ENCODE measurements around the gene NEU3. TPM values are rescaled to one million over a fixed set of nuclear protein-coding genes. Genes with fewer than 3 reads are reported as not detected.
"Not testable (repeated sequence)": the region's sequence is repeated elsewhere in the genome, so short reads cannot be mapped to it uniquely, and the experiment has no call there.

The NEU3 gene
- total RNA-seq, 2 donors from 2014 or later = 17.8 to 35.0 TPM

DNA sequence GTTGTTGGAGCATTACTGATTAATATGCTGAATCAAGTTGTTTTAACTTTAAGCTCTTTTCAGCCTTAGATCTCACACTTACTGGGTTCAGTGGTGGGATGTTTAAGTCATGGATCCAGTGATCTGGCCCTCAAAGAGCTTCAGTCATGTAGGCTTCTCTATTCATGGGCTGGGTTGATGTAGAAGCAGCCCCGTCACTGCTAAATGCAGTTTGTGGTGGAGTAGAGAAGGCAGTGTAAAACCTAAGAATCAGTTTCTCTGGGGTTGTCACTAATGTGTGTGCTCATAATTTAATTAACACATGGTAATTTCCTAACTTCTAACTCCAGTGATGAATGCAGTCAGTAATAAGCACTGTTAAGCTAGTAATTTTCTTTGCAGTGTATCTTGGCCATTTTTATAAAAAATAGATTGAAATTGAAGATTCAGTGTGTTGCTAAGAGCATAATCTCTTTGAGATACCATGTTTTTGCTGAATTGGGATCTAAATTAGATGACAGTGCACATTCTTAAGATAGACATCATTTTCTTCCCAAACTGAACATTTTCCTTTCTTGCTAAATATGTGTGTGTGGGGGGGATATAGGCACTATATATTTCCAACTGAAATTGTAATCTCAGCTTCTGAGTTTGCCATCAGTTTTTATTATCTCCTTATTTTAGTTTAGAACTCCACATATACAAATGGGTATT, 30.6 kb upstream of the NEU3 start:
- Mint-ChIP-seq H3K27me3 (no peaks in the 10 kb centered on the region), H3K36me3 (peaks cover 11% of the 10 kb centered on the region), H3K4me3 (no peak overlapping the region), H3K9me3 (no peaks in the 10 kb centered on the region), H3K4me1 (ENCODE audit: low read depth in 2 of 2) (peaks cover 62 to 86% of the 10 kb centered on the region in 2 donors), H3K27ac (no peak overlapping the region)
- ATAC-seq (no peak), DNase-seq (ENCODE audit: low spot score) (no peak)

DNA sequence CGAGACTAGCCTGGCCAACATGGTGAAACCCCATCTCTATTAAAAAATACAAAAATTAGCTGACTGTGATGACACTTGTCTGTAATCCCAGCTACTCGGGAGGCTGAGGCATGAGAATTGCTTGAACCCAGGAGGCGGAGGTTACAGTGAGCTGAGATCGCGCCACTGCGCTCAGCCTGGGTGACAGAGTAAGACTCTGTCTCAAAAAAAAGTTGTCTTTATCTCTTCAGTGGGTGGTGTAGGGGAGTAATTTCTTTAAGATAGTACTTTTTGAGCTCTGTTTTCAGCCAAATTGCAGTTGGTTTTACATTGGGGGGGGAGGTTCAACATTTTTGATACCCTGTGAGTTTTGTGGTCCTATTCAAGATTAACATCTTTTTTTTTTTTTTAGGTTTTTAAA, 28.6 kb upstream of the NEU3 start:
- H3K27me3 Mint-ChIP-seq; DNase-seq (ENCODE audit: low spot score); ATAC-seq; H3K4me3 Mint-ChIP-seq; H3K9me3 Mint-ChIP-seq: not testable (repeated sequence)
- H3K27ac Mint-ChIP-seq = peak overlapping the region in 1 of 2 donors; percentile 24
- peaks cover 15% of the 10 kb centered on the region for H3K36me3 Mint-ChIP-seq
- peaks cover 58 to 68% of the 10 kb centered on the region in 2 donors for H3K4me1 Mint-ChIP-seq (ENCODE audit: low read depth in 2 of 2)

DNA sequence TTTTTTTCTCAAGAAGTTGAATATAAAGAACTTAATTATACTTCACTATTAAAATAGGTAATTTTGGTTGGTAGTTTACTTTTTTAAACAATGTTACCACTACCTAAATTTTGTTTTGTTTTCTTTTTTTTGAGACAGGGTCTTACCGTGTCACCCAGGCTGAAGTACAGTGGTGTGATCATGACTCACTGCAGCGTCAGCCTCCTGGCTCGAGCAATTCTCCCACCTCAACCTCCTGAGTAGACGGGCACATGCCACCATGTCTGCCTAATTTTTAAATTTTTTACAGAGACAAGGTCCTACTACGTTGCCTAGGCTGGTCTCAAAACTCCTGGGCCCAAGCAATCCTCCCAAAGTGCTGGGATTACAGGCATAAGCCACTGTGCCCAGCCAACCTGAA, 22.1 kb upstream of the NEU3 start:
- no peaks in the 10 kb centered on the region for H3K27me3 Mint-ChIP-seq
- H3K36me3 Mint-ChIP-seq = peaks cover 14% of the 10 kb centered on the region
- no peaks in the 10 kb centered on the region for H3K9me3 Mint-ChIP-seq
- ATAC-seq (no peak), DNase-seq (ENCODE audit: low spot score) (no peak)
- no peak overlapping the region for H3K27ac Mint-ChIP-seq
- peaks cover 19 to 25% of the 10 kb centered on the region in 2 donors for H3K4me1 Mint-ChIP-seq (ENCODE audit: low read depth in 2 of 2)
- no peak overlapping the region for H3K4me3 Mint-ChIP-seq

DNA sequence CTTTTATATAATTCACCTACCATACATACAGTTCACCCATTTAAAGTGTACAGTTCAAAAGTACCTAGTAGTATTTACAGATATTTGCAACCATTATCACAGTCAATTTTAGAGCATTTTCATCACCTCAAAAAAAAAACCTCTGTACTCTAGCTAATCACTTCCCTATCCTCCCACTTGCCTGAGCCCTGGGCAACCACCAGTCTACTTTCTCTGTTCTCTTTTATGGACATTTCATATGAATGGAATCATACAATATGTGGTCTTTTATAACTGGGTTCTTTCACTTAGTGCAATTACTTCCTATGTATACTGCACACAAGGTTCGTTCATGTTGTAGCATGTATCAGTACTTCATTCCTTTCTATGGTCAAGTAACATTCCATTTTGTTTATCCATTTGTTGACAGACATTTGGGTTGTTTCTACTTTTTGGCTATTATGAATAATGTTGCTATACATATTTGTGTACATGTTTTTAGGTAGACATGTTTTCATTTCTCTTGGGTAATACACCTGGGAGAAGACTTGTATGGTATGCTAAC, 17.8 kb upstream of the NEU3 start:
- DNase-seq (ENCODE audit: low spot score) = no peak
- Mint-ChIP-seq H3K4me3 (no peak overlapping the region), H3K27me3 (no peaks in the 10 kb centered on the region), H3K9me3 (no peaks in the 10 kb centered on the region), H3K27ac (no peak overlapping the region), H3K4me1 (ENCODE audit: low read depth in 2 of 2) (peaks cover 30 to 33% of the 10 kb centered on the region in 2 donors), H3K36me3 (peaks cover 39% of the 10 kb centered on the region)
- no peak for ATAC-seq

DNA sequence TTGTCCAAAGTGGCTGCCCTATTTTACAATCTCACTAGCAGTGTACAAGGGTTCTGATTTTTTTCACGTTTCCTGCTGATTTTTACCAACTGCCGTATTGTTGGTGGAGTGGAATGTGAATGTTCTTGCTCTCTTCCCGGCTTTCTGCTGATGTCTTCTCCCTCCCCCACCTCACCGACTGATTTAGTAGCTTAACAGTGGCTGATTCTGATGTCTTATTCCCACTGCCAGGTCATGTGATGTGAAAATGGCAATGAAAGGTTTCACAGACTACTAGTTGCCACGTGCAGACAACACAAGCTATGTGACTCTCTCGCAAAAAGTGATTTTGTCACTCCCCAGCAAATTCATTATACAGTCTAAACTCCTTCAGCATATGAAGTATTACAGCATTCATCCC, 17.3 kb upstream of the NEU3 start:
- Mint-ChIP-seq H3K27me3 (no peaks in the 10 kb centered on the region), H3K9me3 (no peaks in the 10 kb centered on the region), H3K4me3 (no peak overlapping the region), H3K4me1 (ENCODE audit: low read depth in 2 of 2) (peaks cover 30 to 33% of the 10 kb centered on the region in 2 donors), H3K27ac (no peak overlapping the region), H3K36me3 (peaks cover 44% of the 10 kb centered on the region)
- DNase-seq (ENCODE audit: low spot score) (no peak), ATAC-seq (no peak)

DNA sequence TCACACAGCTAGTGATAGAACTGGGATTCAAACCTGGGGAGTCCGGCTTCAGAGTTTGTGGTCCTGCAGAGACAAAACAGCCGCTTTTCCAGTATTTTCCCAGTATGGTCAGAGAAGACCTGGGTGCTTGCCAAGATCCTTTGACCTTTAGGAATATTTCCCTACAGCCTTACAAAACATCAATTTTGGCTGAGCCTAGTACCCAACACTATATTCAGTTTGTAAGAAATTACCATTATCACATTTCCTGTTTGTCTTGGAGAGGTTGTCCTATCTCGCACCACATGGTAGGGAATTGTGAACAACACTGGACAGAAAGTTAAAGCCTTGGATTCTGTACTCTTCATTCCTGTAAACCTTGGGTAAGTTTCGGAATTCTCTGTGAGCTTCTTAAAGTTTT, 10.7 kb upstream of the NEU3 start:
- Mint-ChIP-seq H3K36me3 (peaks cover 30% of the 10 kb centered on the region), H3K9me3 (no peaks in the 10 kb centered on the region), H3K27me3 (no peaks in the 10 kb centered on the region), H3K27ac (no peak overlapping the region), H3K4me1 (ENCODE audit: low read depth in 2 of 2) (peaks cover 17 to 24% of the 10 kb centered on the region in 2 donors), H3K4me3 (no peak overlapping the region)
- DNase-seq (ENCODE audit: low spot score) = no peak
- ATAC-seq = no peak

DNA sequence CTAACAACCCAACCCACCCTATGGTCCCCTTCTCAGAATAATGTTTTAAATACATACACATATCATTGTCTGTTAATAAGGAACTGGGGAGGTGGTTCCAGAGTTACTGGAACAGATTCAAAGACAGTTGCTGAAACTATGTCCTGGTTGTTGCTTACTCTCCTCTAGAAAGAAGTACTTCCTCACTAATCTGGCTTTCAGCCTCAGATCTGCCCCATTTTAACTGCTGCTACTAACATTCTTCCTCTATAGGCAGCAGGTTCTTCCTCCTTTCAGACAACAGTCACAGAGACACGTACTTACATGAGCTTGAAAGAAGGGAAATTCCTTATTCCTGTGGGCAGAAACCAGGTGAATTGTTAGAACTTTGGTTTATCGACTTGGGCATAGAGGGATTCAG, 8.1 kb upstream of the NEU3 start:
- H3K4me1 Mint-ChIP-seq (ENCODE audit: low read depth in 2 of 2) = no peaks in the 10 kb centered on the region
- H3K27ac Mint-ChIP-seq = no peak overlapping the region
- no peaks in the 10 kb centered on the region for H3K27me3 Mint-ChIP-seq
- H3K9me3 Mint-ChIP-seq = no peaks in the 10 kb centered on the region
- H3K4me3 Mint-ChIP-seq = no peak overlapping the region
- DNase-seq (ENCODE audit: low spot score) (no peak), ATAC-seq (no peak)
- peaks cover 6% of the 10 kb centered on the region for H3K36me3 Mint-ChIP-seq

DNA sequence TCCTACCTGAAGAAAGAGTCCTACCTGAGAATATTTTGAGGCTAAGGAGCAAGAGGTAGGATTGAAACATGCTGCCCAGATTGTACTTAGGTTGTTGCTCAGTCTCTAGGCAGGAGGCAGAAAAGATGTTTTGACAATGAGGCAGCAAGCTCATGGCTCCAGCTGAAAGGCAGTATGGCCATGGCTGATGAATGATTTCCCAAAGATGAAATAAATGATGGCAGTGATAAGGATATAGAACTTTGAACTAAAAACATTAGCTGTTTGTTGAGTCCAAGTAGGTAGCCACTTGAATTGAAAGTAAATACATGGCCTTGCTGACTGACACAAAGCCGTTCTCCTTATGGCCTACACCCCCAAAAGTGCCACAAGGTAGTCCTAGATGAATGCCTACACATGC, 6.8 kb upstream of the NEU3 start:
- no peak for ATAC-seq
- Mint-ChIP-seq H3K4me3 (no peak overlapping the region), H3K27ac (no peak overlapping the region)

DNA sequence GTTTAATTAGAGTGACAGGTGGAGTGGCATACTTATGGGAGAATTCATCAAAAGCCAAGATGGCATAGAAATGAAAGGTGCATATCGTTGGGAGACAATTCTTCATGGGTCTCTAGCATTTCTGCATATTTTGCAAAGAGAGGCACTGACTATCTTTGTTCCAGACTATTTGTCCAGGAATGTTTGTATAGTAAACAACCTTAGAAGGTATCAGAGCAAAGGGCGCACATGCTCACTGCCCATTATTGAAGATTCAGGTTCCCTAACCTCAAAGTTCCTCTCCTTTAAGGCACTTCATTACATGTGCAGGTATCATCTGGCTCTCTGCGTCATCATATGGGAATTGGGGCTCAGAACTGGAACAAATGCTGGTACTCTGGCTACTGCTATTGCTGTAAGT, 4.7 kb upstream of the NEU3 start:
- no peaks in the 10 kb centered on the region for H3K27me3 Mint-ChIP-seq
- no peak overlapping the region for H3K27ac Mint-ChIP-seq

More for the DNA sequence above, 6.8 kb upstream of the NEU3 start:
- Mint-ChIP-seq H3K9me3 (no peaks in the 10 kb centered on the region), H3K4me1 (ENCODE audit: low read depth in 2 of 2) (no peaks in the 10 kb centered on the region), H3K36me3 (no peaks in the 10 kb centered on the region), H3K27me3 (no peaks in the 10 kb centered on the region)
- no peak for DNase-seq (ENCODE audit: low spot score)

DNA sequence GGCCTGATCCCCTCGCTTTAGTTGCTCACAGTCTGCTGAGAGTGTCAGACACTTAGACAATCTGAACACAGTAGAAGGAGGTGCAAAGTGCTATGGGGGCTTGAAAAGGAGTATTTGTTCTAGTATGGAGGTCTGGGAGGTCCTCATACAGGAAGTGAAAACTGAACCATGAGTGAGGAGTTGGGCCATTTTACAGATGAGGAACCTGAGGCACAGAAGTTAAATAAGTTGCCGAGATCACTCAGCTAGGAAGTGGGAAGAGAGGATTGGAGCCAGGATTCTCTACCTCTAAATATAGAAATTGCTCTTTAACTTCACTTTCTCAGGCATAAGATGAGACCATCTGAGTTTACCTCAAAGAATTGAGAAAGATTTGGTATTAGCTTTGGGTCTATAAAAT, 4.0 kb upstream of the NEU3 start:
- Mint-ChIP-seq H3K4me3 (no peak overlapping the region), H3K36me3 (no peaks in the 10 kb centered on the region), H3K9me3 (no peaks in the 10 kb centered on the region), H3K4me1 (ENCODE audit: low read depth in 2 of 2) (peaks cover 6 to 7% of the 10 kb centered on the region in 2 donors), H3K27ac (no peak overlapping the region), H3K27me3 (no peaks in the 10 kb centered on the region)
- DNase-seq (ENCODE audit: low spot score) (no peak), ATAC-seq (no peak)

More for the DNA sequence above, 4.7 kb upstream of the NEU3 start:
- DNase-seq (ENCODE audit: low spot score) (no peak), ATAC-seq (no peak)
- Mint-ChIP-seq H3K9me3 (no peaks in the 10 kb centered on the region), H3K4me3 (no peak overlapping the region), H3K36me3 (no peaks in the 10 kb centered on the region), H3K4me1 (ENCODE audit: low read depth in 2 of 2) (peaks cover 0 to under 1% of the 10 kb centered on the region in 2 donors)

DNA sequence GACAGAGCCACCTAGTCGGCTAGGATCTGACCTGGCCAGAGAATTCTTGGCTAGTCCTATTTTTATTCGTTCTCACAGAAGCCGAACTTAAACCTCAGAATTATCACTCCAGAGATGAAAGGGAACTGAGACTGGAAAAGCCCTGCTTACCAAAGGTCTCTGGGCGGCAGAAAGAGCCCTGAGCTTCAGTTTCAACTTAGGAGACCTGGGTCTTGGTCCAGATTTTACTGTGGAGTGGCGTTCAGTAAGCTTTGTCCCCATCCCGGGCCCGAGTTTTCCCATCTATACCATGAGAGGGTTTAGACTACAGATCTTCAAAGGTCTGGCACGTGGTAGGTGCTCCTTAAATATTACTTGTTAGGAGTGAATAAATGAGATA, 516 bp downstream of the NEU3 start:
- Mint-ChIP-seq H3K27ac (peak overlapping the region; percentile 81 to 93), H3K36me3 (no peaks in the 10 kb centered on the region), H3K9me3 (no peaks in the 10 kb centered on the region), H3K4me1 (ENCODE audit: low read depth in 2 of 2) (peaks cover 15 to 23% of the 10 kb centered on the region in 2 donors), H3K4me3 (peak overlapping the region; percentile 84), H3K27me3 (no peaks in the 10 kb centered on the region)
- ATAC-seq (no peak), DNase-seq (ENCODE audit: low spot score) (no peak)

DNA sequence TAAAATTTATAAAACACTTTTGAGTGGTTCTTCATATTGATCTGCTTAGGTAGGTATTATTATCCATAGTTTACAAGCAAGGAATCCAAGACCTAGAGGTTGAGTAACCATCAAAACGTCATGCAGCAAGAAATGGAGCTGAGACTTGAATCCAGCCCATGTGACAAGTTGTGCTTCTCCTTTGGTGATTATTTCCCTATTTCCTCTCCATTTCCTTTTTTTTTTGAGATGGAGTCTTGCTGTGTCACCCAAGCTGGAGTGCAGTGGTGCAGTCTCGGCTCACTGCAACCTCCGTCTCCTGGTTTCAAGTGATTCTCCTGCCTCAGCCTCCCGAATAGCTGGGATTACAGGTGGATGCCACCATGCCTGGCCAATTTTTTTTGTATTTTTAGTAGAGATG, 1.4 kb downstream of the NEU3 start:
- peak overlapping the region; percentile 84 for H3K4me3 Mint-ChIP-seq
- not testable (repeated sequence) for H3K36me3 Mint-ChIP-seq; DNase-seq (ENCODE audit: low spot score); H3K27me3 Mint-ChIP-seq; ATAC-seq; H3K9me3 Mint-ChIP-seq
- peak overlapping the region; percentile 11 to 93 for H3K27ac Mint-ChIP-seq
- peaks cover 15 to 23% of the 10 kb centered on the region in 2 donors for H3K4me1 Mint-ChIP-seq (ENCODE audit: low read depth in 2 of 2)

DNA sequence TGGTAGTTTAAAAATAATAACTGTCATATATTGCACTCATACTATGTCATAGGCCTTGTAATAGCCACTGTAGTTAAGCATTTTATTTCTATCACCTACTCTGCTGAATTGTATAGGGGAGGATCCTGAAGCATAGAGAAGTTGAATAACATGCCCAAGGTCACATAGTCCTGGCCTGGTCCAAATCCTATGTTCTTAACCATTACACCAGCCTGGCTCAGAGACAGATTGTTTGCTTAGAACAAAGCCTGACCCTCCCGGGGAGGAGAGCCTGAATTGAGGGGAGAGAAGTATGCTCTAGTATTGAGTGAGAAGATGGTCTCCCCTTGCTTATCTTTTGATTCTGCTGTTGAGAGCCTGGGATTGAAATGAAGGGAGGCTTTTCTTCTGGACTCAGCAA, 2.2 kb downstream of the NEU3 start:
- Mint-ChIP-seq H3K4me1 (ENCODE audit: low read depth in 2 of 2) (peaks cover 15 to 23% of the 10 kb centered on the region in 2 donors), H3K4me3 (peak overlapping the region; percentile 84), H3K36me3 (no peaks in the 10 kb centered on the region), H3K27ac (peak overlapping the region in 1 of 2 donors; percentile 11), H3K9me3 (no peaks in the 10 kb centered on the region), H3K27me3 (no peaks in the 10 kb centered on the region)
- ATAC-seq = no peak
- no peak for DNase-seq (ENCODE audit: low spot score)

DNA sequence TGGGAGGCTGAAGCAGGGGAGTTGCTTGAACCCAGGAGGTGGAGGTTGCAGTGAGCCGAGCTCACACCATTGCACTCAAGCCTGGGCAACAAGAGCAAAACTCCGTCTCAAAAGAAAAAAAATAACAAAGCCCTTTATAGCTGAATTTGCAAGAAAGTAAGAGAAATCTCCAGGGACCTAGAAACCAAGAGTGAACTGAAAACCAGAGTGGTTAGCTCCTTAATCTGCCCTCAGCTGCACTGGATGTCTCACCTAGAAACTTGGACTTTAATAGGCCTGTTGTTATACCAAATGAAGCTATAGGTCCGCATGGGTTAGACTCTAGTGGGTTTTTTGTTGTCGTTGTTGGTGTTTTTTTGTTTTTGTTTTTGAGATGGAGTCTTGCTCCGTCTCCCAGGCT, 4.1 kb downstream of the NEU3 start:
- no peak for ATAC-seq
- H3K9me3 Mint-ChIP-seq = no peaks in the 10 kb centered on the region
- DNase-seq (ENCODE audit: low spot score) = no peak
- no peak overlapping the region for H3K27ac Mint-ChIP-seq
- no peak overlapping the region for H3K4me3 Mint-ChIP-seq
- no peaks in the 10 kb centered on the region for H3K36me3 Mint-ChIP-seq
- H3K4me1 Mint-ChIP-seq (ENCODE audit: low read depth in 2 of 2) = peaks cover 15 to 23% of the 10 kb centered on the region in 2 donors
- H3K27me3 Mint-ChIP-seq = no peaks in the 10 kb centered on the region

DNA sequence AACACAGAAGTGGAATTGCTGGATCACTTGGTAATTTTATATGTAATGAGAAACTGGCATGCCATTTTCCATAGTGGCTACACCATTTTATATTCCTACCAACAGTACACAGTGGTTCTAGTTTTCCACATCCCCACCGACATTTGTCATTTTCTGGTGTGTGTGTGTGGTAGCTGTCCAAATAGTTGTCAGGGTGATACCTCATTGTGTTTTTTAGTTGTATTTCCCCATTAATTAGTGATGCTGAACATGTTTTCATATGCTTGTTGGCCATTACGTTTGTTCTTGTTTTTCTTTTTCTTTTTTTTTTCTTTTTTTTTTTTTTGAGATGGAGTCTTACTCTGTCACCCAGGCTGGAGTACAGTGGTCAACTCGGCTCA, 12.2 kb downstream of the NEU3 start:
- peaks cover 3 to 6% of the 10 kb centered on the region in 2 donors for H3K4me1 Mint-ChIP-seq (ENCODE audit: low read depth in 2 of 2)
- H3K27me3 Mint-ChIP-seq = no peaks in the 10 kb centered on the region
- no peak for DNase-seq (ENCODE audit: low spot score)
- no peak for ATAC-seq
- no peak overlapping the region for H3K4me3 Mint-ChIP-seq
- H3K27ac Mint-ChIP-seq = no peak overlapping the region
- H3K9me3 Mint-ChIP-seq = no peaks in the 10 kb centered on the region
- peaks cover 4% of the 10 kb centered on the region for H3K36me3 Mint-ChIP-seq

Data from natural killer cell treated with Interleukin-12 subunit alpha and Interleukin-12 subunit beta and Interleukin-15 and Interleukin-18, amount 100 ng/mL, for 72 hours (primary cell).